Body of pancreas (tissue), 4 donors: ENCODE data around the gene UNC5A.

Experiments
- CTCF ChIP-seq, 7 experiments: fragments of 450-650 bp in 4 of 7; fragments of 200-600 bp in 3 of 7; sonication (generic) in 3 of 7; IDR thresholded peaks; one replicate each; pipeline ENCODE4 v1.5.1; 2016 to 2019; ENCODE audit warnings: antibody characterized with exemption in 7 of 7
- POLR2A ChIP-seq, 3 donors: fragments of 450-650 bp; IDR thresholded peaks; one replicate each; pipeline ENCODE4 v1.6.1; 2016; ENCODE audit warnings: antibody characterized with exemption in 3 of 3, mild to moderate bottlenecking in 2 of 3

- no peak for TF ChIP-seq POLR2A (IDR thresholded peaks at IDR 0.05)
- TF ChIP-seq CTCF (IDR thresholded peaks at IDR 0.05) = no peak
Measured at GRCh38 chr5:176822793-176823481, 12.6 kb downstream of the UNC5A start.
